A673 (cell line): ENCODE results near the gene ZNF444.

Source experiments
- EZH2 ChIP-seq: fragments of 200-600 bp; sonication (generic); IDR thresholded peaks from 2 replicates; pipeline ENCODE4 v1.6.1; 2017; ENCODE audit warnings: borderline replicate concordance, low read depth, mild to moderate bottlenecking, mixed read lengths, antibody characterized with exemption, low read length; ENCODE audit not compliant: poor library complexity, severe bottlenecking
- TF ChIP-seq, protein P1 (sequence below): fragments of 300-800, 200-600 bp; sonication (generic); conservative IDR thresholded peaks from 2 replicates; pipeline ENCODE4 v1.5.1; 2017; ENCODE audit warnings: low read depth, mild to moderate bottlenecking, antibody characterized with exemption, low read length, moderate library complexity, mixed read lengths

DNA sequence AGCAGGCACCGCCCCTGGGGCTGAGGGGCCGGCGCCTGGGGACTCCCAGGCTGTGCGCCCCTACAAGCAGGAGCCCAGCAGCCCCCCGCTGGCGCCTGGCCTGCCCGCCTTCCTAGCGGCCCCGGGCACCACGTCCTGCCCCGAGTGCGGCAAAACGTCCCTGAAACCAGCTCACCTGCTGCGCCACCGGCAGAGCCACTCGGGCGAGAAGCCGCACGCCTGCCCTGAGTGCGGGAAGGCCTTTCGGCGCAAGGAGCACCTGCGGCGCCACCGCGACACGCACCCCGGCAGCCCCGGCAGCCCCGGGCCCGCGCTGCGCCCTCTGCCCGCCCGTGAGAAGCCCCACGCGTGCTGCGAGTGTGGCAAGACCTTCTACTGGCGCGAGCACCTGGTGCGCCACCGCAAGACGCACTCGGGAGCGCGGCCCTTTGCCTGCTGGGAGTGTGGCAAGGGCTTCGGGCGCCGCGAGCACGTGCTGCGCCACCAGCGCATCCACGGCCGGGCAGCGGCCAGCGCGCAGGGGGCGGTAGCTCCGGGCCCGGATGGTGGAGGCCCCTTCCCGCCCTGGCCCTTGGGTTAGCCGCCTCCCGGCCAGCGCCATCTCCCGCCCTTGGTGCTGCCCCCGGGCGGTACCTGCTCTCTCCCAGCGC, 18.7 kb downstream of the ZNF444 start:
- TF ChIP-seq, protein P1, sequence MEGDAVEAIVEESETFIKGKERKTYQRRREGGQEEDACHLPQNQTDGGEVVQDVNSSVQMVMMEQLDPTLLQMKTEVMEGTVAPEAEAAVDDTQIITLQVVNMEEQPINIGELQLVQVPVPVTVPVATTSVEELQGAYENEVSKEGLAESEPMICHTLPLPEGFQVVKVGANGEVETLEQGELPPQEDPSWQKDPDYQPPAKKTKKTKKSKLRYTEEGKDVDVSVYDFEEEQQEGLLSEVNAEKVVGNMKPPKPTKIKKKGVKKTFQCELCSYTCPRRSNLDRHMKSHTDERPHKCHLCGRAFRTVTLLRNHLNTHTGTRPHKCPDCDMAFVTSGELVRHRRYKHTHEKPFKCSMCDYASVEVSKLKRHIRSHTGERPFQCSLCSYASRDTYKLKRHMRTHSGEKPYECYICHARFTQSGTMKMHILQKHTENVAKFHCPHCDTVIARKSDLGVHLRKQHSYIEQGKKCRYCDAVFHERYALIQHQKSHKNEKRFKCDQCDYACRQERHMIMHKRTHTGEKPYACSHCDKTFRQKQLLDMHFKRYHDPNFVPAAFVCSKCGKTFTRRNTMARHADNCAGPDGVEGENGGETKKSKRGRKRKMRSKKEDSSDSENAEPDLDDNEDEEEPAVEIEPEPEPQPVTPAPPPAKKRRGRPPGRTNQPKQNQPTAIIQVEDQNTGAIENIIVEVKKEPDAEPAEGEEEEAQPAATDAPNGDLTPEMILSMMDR = no peak
- TF ChIP-seq EZH2 = no peak
